Coronary artery (tissue), 2 donors: ENCODE results near the gene PHAF1.
"Not testable (repeated sequence)": the region's sequence is repeated elsewhere in the genome, so short reads cannot be mapped to it uniquely, and the experiment has no call there.

Experiments
- DNase-seq: peaks from one replicate; pipeline ENCODE4 v3.0.0-alpha.2; 2017; ENCODE audit warnings: low spot score
- H3K27ac ChIP-seq, 2 donors: fragments of 200-600 bp; sonication (generic); one replicate each; pipeline ENCODE4 v1.5.1; 2016 to 2019
- H3K4me3 ChIP-seq: fragments of 200-600 bp; sonication (generic); 2 replicates; pipeline ENCODE4 v1.5.1; 2016; ENCODE audit warnings: mild to moderate bottlenecking, moderate library complexity
- TF ChIP-seq, protein P1 (sequence below): fragments of 200-600 bp; sonication (generic); IDR thresholded peaks from one replicate; pipeline ENCODE4 v1.5.1; 2019; ENCODE audit warnings: antibody characterized with exemption

PHAF1 gene

DNA sequence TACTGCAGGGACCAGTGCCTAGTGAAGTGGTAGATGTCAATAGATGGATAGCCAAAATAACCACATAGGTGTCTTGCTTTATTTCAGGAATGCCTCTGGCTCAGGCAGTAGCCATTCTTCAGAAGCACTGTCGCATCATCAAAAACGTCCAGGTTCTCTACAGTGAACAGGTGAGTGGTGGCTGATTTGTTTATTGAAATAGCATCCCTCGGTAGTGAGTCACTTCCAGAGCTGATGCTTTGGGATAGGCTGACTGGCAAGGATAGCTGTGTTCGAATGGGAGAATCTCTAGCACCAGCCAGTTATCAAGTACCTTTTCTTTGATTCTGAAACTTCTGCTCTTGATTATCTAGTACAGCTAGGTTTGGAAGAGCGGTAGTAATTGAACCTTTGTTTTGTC, 10.3 kb downstream of the PHAF1 start:
- no peak for DNase-seq
- no peak overlapping the region for H3K27ac ChIP-seq
- no peak overlapping the region for H3K4me3 ChIP-seq
- TF ChIP-seq, protein P1, sequence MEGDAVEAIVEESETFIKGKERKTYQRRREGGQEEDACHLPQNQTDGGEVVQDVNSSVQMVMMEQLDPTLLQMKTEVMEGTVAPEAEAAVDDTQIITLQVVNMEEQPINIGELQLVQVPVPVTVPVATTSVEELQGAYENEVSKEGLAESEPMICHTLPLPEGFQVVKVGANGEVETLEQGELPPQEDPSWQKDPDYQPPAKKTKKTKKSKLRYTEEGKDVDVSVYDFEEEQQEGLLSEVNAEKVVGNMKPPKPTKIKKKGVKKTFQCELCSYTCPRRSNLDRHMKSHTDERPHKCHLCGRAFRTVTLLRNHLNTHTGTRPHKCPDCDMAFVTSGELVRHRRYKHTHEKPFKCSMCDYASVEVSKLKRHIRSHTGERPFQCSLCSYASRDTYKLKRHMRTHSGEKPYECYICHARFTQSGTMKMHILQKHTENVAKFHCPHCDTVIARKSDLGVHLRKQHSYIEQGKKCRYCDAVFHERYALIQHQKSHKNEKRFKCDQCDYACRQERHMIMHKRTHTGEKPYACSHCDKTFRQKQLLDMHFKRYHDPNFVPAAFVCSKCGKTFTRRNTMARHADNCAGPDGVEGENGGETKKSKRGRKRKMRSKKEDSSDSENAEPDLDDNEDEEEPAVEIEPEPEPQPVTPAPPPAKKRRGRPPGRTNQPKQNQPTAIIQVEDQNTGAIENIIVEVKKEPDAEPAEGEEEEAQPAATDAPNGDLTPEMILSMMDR, result no peak

DNA sequence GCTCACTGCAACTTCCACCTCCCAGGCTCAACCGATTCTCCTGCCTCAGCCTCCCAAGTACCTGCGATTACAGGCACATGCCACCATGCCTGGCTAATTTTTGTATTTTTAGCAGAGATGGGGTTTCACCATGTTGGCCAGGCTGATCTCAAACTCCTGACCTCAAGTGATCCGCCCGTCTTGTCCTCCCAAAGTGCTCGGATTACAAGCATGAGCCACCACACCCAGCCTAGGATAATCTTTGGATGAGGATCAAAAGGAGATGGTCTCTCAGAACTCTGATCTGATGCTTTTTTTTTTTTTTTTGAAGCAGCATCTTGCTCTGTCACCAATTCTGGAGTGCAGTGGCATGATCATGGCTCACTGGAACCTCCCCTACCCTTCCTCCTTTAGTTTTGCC, 13.1 kb downstream of the PHAF1 start:
- DNase-seq, H3K4me3 ChIP-seq, H3K27ac ChIP-seq: not testable (repeated sequence)

DNA sequence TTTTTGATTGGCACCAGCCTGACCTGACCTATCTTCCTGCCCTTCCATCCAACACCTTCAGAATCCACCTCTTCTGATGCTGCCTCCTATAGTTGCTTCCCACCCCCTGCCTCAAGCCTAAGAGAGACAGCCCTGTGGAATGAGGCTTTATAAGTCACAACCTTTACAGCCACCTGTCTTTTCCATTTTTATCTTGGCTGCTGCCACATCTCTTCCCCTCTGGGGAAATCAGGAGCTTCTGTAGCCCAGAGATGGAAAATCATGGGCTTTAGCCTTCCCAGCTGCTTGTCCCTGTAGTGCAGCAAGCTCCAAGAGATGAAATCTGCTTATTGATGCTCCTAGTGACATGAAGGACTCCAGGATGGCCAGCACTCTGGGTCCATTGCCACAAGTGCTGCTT, 18.7 kb downstream of the PHAF1 start:
- TF ChIP-seq, protein P1, result no peak
- no peak for DNase-seq
- Histone ChIP-seq H3K4me3 (no peak overlapping the region), H3K27ac (no peak overlapping the region)

DNA sequence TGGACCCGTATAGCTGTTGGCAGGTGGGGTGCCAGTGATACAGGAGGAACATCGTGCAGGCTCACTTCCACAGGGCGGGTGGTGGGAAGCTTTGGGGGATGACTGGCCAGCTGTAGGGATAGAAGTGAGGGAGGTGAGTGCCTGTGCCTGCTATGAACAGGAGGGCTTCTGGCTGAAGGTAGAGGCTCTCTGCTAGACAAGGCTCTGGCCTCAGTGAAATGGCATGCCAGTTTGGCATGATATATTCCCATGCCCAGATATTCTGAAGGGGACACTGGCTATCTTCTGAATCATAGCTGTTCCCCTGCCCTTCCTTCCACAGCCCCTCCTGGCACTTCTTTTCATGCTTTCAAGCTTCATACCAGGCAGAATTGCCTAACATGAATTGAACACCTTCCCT, 19.1 kb downstream of the PHAF1 start:
- Histone ChIP-seq H3K4me3 (no peak overlapping the region), H3K27ac (no peak overlapping the region)
- TF ChIP-seq, protein P1, result no peak
- no peak for DNase-seq

DNA sequence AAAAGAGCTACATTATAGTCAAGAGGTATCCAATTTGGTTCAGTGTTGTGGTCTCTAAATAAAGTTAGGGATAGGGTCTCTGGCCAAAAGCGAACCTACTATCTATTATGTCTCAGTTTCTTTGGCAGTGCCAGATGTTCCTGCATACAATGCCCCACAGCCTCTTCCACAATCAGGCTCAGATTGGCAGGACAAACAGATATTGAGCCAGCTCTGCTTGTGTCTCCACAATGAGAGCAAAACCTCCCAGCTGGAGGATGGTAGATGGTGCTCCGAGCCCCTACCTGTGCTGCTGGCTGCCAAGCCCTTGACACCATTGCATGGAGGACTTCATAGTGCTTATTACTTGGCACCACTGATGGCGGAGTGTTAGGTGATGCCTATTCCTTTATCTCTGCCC, 19.7 kb downstream of the PHAF1 start:
- Histone ChIP-seq H3K4me3 (no peak overlapping the region), H3K27ac (no peak overlapping the region)
- TF ChIP-seq, protein P1, result no peak
- no peak for DNase-seq

DNA sequence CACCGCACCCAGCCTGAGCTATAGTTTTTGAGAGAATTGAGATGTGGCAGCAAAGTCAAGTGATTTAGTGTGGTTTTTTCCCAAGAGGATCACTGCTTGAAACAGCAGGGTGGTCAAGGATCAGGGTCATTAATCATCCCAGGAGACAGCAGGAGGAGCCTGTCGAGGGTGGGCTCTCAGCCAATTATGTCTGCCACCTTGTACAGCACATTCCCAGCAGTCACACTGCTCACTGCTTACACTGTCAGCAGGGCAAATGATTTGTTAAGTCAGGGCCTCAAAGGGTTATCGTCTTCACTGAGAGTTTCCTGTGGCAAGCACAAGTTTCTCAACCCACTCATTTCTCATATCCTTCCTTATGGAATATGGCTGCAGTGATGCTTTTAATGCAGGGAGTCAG, 27.9 kb downstream of the PHAF1 start:
- TF ChIP-seq, protein P1, result no peak
- Histone ChIP-seq H3K4me3 (no peak overlapping the region), H3K27ac (no peak overlapping the region)
- no peak for DNase-seq

DNA sequence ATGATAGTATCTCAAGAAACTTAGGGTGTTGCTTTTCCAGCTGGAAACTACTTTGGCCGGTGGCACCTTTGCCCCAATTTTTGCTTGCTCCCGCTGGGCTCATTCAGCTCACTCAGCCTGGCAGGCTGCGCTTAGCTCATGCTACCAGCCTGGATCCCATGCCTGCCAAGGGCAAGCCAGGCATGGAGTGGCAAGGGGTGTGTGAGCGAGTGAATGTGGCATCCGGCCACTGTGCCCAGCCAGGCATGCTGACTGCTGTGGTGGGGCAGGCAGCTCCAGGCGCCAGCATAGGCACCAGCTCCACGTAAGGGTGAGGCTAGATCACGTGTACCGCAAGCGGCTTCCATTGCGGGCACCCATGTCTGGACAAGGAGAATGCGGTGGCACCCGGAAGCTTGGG, 31.6 kb downstream of the PHAF1 start:
- Histone ChIP-seq H3K27ac (no peak overlapping the region), H3K4me3 (no peak overlapping the region)
- TF ChIP-seq, protein P1, result no peak
- no peak for DNase-seq

DNA sequence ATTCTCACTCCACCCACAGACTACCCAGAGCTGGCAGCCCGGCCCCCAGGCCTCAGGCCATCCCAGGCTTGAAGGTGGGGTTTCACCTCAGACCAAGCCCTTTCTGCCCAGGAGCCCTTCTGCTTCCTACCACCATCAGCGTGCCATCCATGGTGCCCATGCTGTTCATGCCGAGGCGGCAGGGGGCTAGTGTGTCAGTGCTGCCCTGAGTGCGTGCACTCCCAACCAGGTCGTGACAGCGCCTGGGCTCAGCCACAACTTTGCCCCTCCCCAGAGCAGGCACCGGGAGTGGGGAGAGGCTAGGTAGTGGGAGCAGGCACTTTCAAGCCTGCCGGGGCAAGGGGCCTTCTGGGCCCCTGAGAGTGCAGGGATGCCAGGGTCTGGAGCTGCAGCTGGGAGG, 32.6 kb downstream of the PHAF1 start:
- Histone ChIP-seq H3K4me3 (no peak overlapping the region), H3K27ac (no peak overlapping the region)
- TF ChIP-seq, protein P1, result no peak
- no peak for DNase-seq
